PFSK-1 (cell line): ENCODE results near the gene GRIN2A.

ENCODE experiments used
- FOXP2 ChIP-seq: optimal IDR thresholded peaks from 2 replicates; pipeline ENCODE3; 2011; ENCODE audit warnings: borderline replicate concordance, control low read depth, inconsistent platforms; ENCODE audit not compliant: insufficient read depth; ENCODE audit errors: extremely low read length, extremely low read depth
- POLR2AphosphoS5 ChIP-seq: IDR thresholded peaks from 2 replicates; pipeline ENCODE4 v1.6.1; 2012; ENCODE audit warnings: low read depth, mild to moderate bottlenecking, control low read depth, low read length, moderate library complexity
- REST ChIP-seq, 2 experiments: IDR thresholded peaks; 2 replicates each; pipeline versions ENCODE4 v1.6.1 to v1.8.0; 2011 to 2012; ENCODE audit warnings: low read depth in 2 of 2, low read length in 2 of 2, control low read depth in 1 of 2, inconsistent platforms in 1 of 2, mild to moderate bottlenecking in 1 of 2, moderate library complexity in 1 of 2; ENCODE audit not compliant: insufficient read depth in 1 of 2
- SIN3A ChIP-seq: IDR thresholded peaks from 2 replicates; pipeline ENCODE4 v1.6.1; 2012; ENCODE audit warnings: mild to moderate bottlenecking, low read length, moderate library complexity, borderline replicate concordance; ENCODE audit not compliant: insufficient read depth
- TAF1 ChIP-seq: IDR thresholded peaks from 2 replicates; pipeline ENCODE4 v1.6.1; 2012; ENCODE audit warnings: low read length, control low read depth, borderline replicate concordance; ENCODE audit not compliant: insufficient read depth

GRIN2A gene

GRCh38 chr16:9992441-9992840, 189.8 kb downstream of the GRIN2A start:
- TF ChIP-seq SIN3A (no peak), FOXP2 (no peak), POLR2AphosphoS5 (no peak), REST (IDR thresholded peaks at IDR 0.05; ENCODE audit: insufficient read depth in 1 of 2, low read depth in 2 of 2, low read length in 2 of 2) (no peak), TAF1 (no peak)

- TF ChIP-seq REST (IDR thresholded peaks at IDR 0.05; ENCODE audit: insufficient read depth in 1 of 2, low read depth in 2 of 2, low read length in 2 of 2) (no peak), SIN3A (no peak), POLR2AphosphoS5 (no peak), TAF1 (no peak), FOXP2 (no peak)
Observed at GRCh38 chr16:9980981-9981380, 201.2 kb downstream of the GRIN2A start.

GRCh38 chr16:9978160-9978725, 204.0 kb downstream of the GRIN2A start:
- no peak for TF ChIP-seq SIN3A
- no peak for TF ChIP-seq REST (IDR thresholded peaks at IDR 0.05; ENCODE audit: insufficient read depth in 1 of 2, low read depth in 2 of 2, low read length in 2 of 2)
- no peak for TF ChIP-seq FOXP2
- TF ChIP-seq POLR2AphosphoS5, result no peak
- no peak for TF ChIP-seq TAF1

- TF ChIP-seq TAF1 (no peak), REST (IDR thresholded peaks at IDR 0.05; ENCODE audit: insufficient read depth in 1 of 2, low read depth in 2 of 2, low read length in 2 of 2) (no peak), POLR2AphosphoS5 (no peak), FOXP2 (no peak), SIN3A (no peak)
Observed at GRCh38 chr16:9977333-9977897, 204.8 kb downstream of the GRIN2A start.

GRCh38 chr16:9976601-9977000, 205.6 kb downstream of the GRIN2A start:
- TF ChIP-seq FOXP2, result no peak
- no peak for TF ChIP-seq REST (IDR thresholded peaks at IDR 0.05; ENCODE audit: insufficient read depth in 1 of 2, low read depth in 2 of 2, low read length in 2 of 2)
- no peak for TF ChIP-seq TAF1
- TF ChIP-seq POLR2AphosphoS5, result no peak
- no peak for TF ChIP-seq SIN3A
